DND-41 (cell line): ENCODE results near the gene ERC2.

ENCODE experiments used
- ATAC-seq: fragments of 200-7000 bp; cut with Tn5 transposase; 3 replicates; pipeline ENCODE4 v1.9.1; 2021; ENCODE audit warnings: low read depth; ENCODE audit not compliant: insufficient read depth
- DNase-seq: peaks from one replicate; pipeline ENCODE4 v3.0.0-alpha.2; 2020
- H2AFZ ChIP-seq: 2 replicates; pipeline ENCODE4 v1.6.0; 2012; ENCODE audit warnings: low read depth, low read length
- H3K27ac ChIP-seq: 2 replicates; pipeline ENCODE4 v1.5.1; 2012; ENCODE audit warnings: low read length, inconsistent platforms
- H3K27me3 ChIP-seq: fragments of 200-600 bp; sonication (generic); 2 replicates; pipeline ENCODE4 v1.6.0; 2012; ENCODE audit warnings: low read length, mild to moderate bottlenecking, inconsistent platforms; ENCODE audit not compliant: insufficient read depth, poor library complexity
- H3K36me3 ChIP-seq: 2 replicates; pipeline ENCODE4 v1.5.1; 2012; ENCODE audit warnings: low read length, inconsistent platforms; ENCODE audit not compliant: insufficient read depth
- H3K4me1 ChIP-seq: 2 replicates; pipeline ENCODE4 v1.5.1; 2012; ENCODE audit warnings: mild to moderate bottlenecking, low read length; ENCODE audit not compliant: insufficient read depth
- H3K4me2 ChIP-seq: 2 replicates; pipeline ENCODE4 v1.6.0; 2012; ENCODE audit warnings: mild to moderate bottlenecking, moderate library complexity, low read length, inconsistent platforms; ENCODE audit not compliant: insufficient read depth
- H3K4me3 ChIP-seq, 2 experiments: fragments of 200-600 bp in 1 of 2; shearing (Covaris generic) in 1 of 2; 2 replicates each; pipeline ENCODE4 v1.5.1; 2012 to 2016; ENCODE audit warnings: inconsistent platforms in 2 of 2, low read length in 2 of 2, mild to moderate bottlenecking in 2 of 2, low read depth in 1 of 2, moderate library complexity in 1 of 2
- H3K79me2 ChIP-seq: 2 replicates; pipeline ENCODE4 v1.6.0; 2012; ENCODE audit warnings: low read length, inconsistent platforms; ENCODE audit not compliant: insufficient read depth
- H3K9ac ChIP-seq: 2 replicates; pipeline ENCODE4 v1.6.0; 2012; ENCODE audit warnings: low read depth, mild to moderate bottlenecking, inconsistent platforms, low read length, moderate library complexity
- H3K9me3 ChIP-seq: 2 replicates; pipeline ENCODE4 v1.5.1; 2012; ENCODE audit warnings: low read length, moderate library complexity, mild to moderate bottlenecking, inconsistent platforms; ENCODE audit not compliant: insufficient read depth, severe bottlenecking
- H4K20me1 ChIP-seq: 2 replicates; pipeline ENCODE4 v1.6.0; 2012; ENCODE audit warnings: low read length; ENCODE audit not compliant: insufficient read depth
- EZH2 ChIP-seq: IDR thresholded peaks from 3 replicates; pipeline ENCODE4 v1.6.1; 2012; ENCODE audit warnings: borderline replicate concordance, low read depth, mild to moderate bottlenecking, moderate library complexity, low read length, inconsistent platforms; ENCODE audit not compliant: severe bottlenecking
- TF ChIP-seq, protein P1 (sequence below): IDR thresholded peaks from 2 replicates; pipeline ENCODE4 v1.5.1; 2012; ENCODE audit warnings: borderline replicate concordance, low read length, moderate library complexity, mild to moderate bottlenecking; ENCODE audit not compliant: poor library complexity, severe bottlenecking; ENCODE audit errors: extremely low read depth

The ERC2 gene

DNA sequence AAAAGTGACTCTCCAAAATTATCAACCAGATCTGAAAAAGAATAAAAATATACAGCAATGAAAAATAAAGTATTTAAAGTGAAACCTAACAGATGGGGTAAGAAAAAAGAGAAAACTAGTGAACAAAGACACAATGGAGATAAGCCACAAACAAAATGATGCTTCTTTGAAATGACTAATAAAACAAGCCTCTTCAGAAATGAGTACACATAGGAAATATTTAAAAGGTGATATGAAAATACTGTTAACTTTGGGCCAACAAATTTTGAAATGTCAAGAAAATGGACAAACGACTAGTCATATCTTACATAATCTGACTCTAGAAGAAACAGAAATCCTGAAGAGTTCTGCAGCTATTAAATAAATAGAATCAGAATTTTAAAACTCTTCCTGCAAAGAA, 164.2 kb downstream of the ERC2 start:
- H3K4me3 ChIP-seq, result no peak overlapping the region
- no peaks in the 10 kb centered on the region for H4K20me1 ChIP-seq
- DNase-seq, result no peak
- no peaks in the 10 kb centered on the region for H3K9me3 ChIP-seq
- no peak overlapping the region for H3K9ac ChIP-seq
- H3K4me1 ChIP-seq, result no peaks in the 10 kb centered on the region
- ATAC-seq, result no peak
- H3K36me3 ChIP-seq, result no peaks in the 10 kb centered on the region
- H3K79me2 ChIP-seq, result no peaks in the 10 kb centered on the region
- no peak overlapping the region for H2AFZ ChIP-seq
- H3K27ac ChIP-seq, result no peak overlapping the region
- H3K27me3 ChIP-seq, result peaks cover 3% of the 10 kb centered on the region
- no peak overlapping the region for H3K4me2 ChIP-seq
- TF ChIP-seq EZH2, result no peak
- TF ChIP-seq, protein P1, sequence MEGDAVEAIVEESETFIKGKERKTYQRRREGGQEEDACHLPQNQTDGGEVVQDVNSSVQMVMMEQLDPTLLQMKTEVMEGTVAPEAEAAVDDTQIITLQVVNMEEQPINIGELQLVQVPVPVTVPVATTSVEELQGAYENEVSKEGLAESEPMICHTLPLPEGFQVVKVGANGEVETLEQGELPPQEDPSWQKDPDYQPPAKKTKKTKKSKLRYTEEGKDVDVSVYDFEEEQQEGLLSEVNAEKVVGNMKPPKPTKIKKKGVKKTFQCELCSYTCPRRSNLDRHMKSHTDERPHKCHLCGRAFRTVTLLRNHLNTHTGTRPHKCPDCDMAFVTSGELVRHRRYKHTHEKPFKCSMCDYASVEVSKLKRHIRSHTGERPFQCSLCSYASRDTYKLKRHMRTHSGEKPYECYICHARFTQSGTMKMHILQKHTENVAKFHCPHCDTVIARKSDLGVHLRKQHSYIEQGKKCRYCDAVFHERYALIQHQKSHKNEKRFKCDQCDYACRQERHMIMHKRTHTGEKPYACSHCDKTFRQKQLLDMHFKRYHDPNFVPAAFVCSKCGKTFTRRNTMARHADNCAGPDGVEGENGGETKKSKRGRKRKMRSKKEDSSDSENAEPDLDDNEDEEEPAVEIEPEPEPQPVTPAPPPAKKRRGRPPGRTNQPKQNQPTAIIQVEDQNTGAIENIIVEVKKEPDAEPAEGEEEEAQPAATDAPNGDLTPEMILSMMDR, result no peak

DNA sequence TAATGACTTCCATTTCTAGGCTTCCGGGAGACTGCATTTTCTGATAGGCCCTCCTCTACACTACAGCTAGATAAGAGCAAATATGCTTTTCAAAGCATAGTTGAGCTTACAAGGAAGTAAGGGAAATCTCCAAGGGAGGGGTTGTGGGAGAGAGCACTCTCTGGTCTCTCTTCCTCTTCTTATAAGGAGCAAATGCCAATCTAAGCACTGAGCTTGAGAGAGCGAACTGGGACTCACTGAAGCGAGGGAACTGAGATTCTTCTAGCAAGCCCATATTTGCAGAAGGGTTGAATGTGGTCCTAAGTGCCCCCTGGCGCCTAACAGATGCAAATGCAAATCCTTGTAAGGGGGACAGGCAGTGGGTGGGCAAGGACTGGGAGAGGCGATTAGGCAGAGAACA, 164.8 kb downstream of the ERC2 start:
- no peak overlapping the region for H3K4me2 ChIP-seq
- peaks cover 3% of the 10 kb centered on the region for H3K27me3 ChIP-seq
- H4K20me1 ChIP-seq, result no peaks in the 10 kb centered on the region
- peak; percentile 76 for ATAC-seq
- no peak for TF ChIP-seq EZH2
- TF ChIP-seq, protein P1, result peak; percentile 72
- no peak overlapping the region for H2AFZ ChIP-seq
- H3K9me3 ChIP-seq, result no peaks in the 10 kb centered on the region
- no peak overlapping the region for H3K4me3 ChIP-seq
- no peaks in the 10 kb centered on the region for H3K4me1 ChIP-seq
- no peaks in the 10 kb centered on the region for H3K79me2 ChIP-seq
- H3K36me3 ChIP-seq, result no peaks in the 10 kb centered on the region
- peak; percentile 31 for DNase-seq
- H3K9ac ChIP-seq, result no peak overlapping the region
- no peak overlapping the region for H3K27ac ChIP-seq

DNA sequence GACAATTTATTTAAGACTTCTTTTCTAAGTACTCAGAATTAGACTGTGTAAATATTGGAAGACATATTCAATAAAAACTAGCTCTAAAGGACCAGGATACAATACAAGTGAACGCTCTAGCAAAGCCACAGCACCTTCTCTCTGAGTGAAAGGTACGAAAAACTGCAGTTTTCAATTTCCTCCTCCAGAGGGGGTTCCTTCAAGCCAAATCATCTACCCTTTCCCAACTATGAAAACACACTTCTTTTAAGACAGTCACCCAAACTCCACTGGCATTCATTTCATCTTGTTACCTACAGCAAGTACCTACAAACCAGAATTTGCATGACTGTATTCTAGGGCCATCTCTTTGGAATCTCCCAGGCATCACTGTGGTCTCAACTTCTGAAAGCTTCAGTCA, 165.8 kb downstream of the ERC2 start:
- H3K4me2 ChIP-seq, result no peak overlapping the region
- ATAC-seq, result no peak

More for the DNA sequence above, 165.8 kb downstream of the ERC2 start:
- no peak overlapping the region for H3K4me3 ChIP-seq
- no peak overlapping the region for H3K27ac ChIP-seq
- H3K27me3 ChIP-seq, result peaks cover 3% of the 10 kb centered on the region
- no peaks in the 10 kb centered on the region for H3K9me3 ChIP-seq
- H3K36me3 ChIP-seq, result no peaks in the 10 kb centered on the region
- no peaks in the 10 kb centered on the region for H3K79me2 ChIP-seq
- H3K9ac ChIP-seq, result no peak overlapping the region
- no peaks in the 10 kb centered on the region for H4K20me1 ChIP-seq
- DNase-seq, result no peak
- no peaks in the 10 kb centered on the region for H3K4me1 ChIP-seq
- H2AFZ ChIP-seq, result no peak overlapping the region
- TF ChIP-seq EZH2, result no peak
- TF ChIP-seq, protein P1, result peak; percentile 35
